ENCODE measurements around the gene ETDC.

Gene ETDC

GRCh38 chrX:135347381-135348016 is 38.2 kb downstream of the ETDC start:
- DNase-seq, result no peak

GRCh38 chrX:135354288-135354687 is 45.0 kb downstream of the ETDC start:
- DNase-seq, result no peak
